Endodermal cell (in vitro differentiated cells): Measurements from ENCODE around the gene TRAIP. TPM values are rescaled to one million over a fixed set of nuclear protein-coding genes. Genes with fewer than 3 reads are reported as not detected.

Experiments
- DNase-seq: peaks from one replicate; pipeline ENCODE4 v3.0.0-alpha.2; 2017
- H3K27ac ChIP-seq: 2 replicates; pipeline ENCODE4 v1.5.1; 2013; ENCODE audit warnings: mild to moderate bottlenecking, low read depth, low read length, moderate library complexity
- H3K27me3 ChIP-seq: 2 replicates; pipeline ENCODE4 v1.6.1; 2013; ENCODE audit warnings: mild to moderate bottlenecking, low read length, moderate library complexity; ENCODE audit not compliant: insufficient read depth, control insufficient read depth, poor library complexity, severe bottlenecking
- H3K36me3 ChIP-seq: 2 replicates; pipeline ENCODE4 v1.7.0; 2013; ENCODE audit warnings: mild to moderate bottlenecking, low read length, moderate library complexity; ENCODE audit not compliant: control insufficient read depth, insufficient read depth
- H3K4me1 ChIP-seq: one replicate; pipeline ENCODE4 v1.7.0; 2013; ENCODE audit warnings: low read length; ENCODE audit not compliant: control insufficient read depth, insufficient read depth
- H3K4me3 ChIP-seq: 2 replicates; pipeline ENCODE4 v1.5.1; 2013; ENCODE audit warnings: mild to moderate bottlenecking, low read length, moderate library complexity
- H3K9ac ChIP-seq: 2 replicates; pipeline ENCODE4 v1.6.1; 2013; ENCODE audit warnings: mild to moderate bottlenecking, low read length, moderate library complexity; ENCODE audit not compliant: poor library complexity, severe bottlenecking; ENCODE audit errors: extremely low read depth
- H3K9me3 ChIP-seq: 2 replicates; pipeline ENCODE4 v1.6.1; 2013; ENCODE audit warnings: mild to moderate bottlenecking, low read length, moderate library complexity; ENCODE audit not compliant: control insufficient read depth
- H3K27ac Mint-ChIP-seq: 2 replicates; pipeline ENCODE4 v1.8.0; 2020; ENCODE audit warnings: mixed read lengths
- H3K27me3 Mint-ChIP-seq: 2 replicates; pipeline ENCODE4 v1.8.0; 2021; ENCODE audit warnings: mild to moderate bottlenecking, mixed read lengths; ENCODE audit not compliant: insufficient read depth
- H3K36me3 Mint-ChIP-seq: 2 replicates; pipeline ENCODE4 v1.8.0; 2020; ENCODE audit warnings: low read depth, mixed read lengths
- H3K4me1 Mint-ChIP-seq: 2 replicates; pipeline ENCODE4 v1.8.0; 2020; ENCODE audit warnings: mixed read lengths
- H3K4me3 Mint-ChIP-seq: 2 replicates; pipeline ENCODE4 v1.8.0; 2020; ENCODE audit warnings: mild to moderate bottlenecking, moderate library complexity, mixed read lengths
- H3K9me3 Mint-ChIP-seq: 2 replicates; pipeline ENCODE4 v1.8.0; 2020; ENCODE audit warnings: mild to moderate bottlenecking, mixed read lengths
- WGBS, 2 experiments: methylation state at CpG; one replicate each; pipeline versions ENCODE4 v1.1.5 to v1.1.7; 2013; ENCODE audit warnings: missing lambda C conversion rate in 2 of 2, mixed read lengths in 1 of 2; ENCODE audit not compliant: insufficient coverage in 1 of 2, insufficient read length in 1 of 2; 5-methylcytosine and 5-hydroxymethylcytosine counted together
- total RNA-seq, 2 donors: library from RNA; stranded (reverse); fragmentation: NEBNext Ultra II Directional in 1 of 2; extraction: Animal tissue kit (Norgen Biotek cat#: 25700) in 1 of 2; gene quantifications; 2 replicates in 1 of 2; 3 replicates in 1 of 2; pipeline ENCODE4 v1.2.1, GENCODE V29; 2021
- TF ChIP-seq, protein P1 (sequence below): fragments of 200-600 bp; sonication (generic); conservative IDR thresholded peaks from 2 replicates; pipeline ENCODE4 v1.5.0; 2021; ENCODE audit warnings: antibody characterized with exemption, mild to moderate bottlenecking

TRAIP gene
- total RNA-seq, 2 donors from 2014 or later = 22.3 to 32.8 TPM

DNA sequence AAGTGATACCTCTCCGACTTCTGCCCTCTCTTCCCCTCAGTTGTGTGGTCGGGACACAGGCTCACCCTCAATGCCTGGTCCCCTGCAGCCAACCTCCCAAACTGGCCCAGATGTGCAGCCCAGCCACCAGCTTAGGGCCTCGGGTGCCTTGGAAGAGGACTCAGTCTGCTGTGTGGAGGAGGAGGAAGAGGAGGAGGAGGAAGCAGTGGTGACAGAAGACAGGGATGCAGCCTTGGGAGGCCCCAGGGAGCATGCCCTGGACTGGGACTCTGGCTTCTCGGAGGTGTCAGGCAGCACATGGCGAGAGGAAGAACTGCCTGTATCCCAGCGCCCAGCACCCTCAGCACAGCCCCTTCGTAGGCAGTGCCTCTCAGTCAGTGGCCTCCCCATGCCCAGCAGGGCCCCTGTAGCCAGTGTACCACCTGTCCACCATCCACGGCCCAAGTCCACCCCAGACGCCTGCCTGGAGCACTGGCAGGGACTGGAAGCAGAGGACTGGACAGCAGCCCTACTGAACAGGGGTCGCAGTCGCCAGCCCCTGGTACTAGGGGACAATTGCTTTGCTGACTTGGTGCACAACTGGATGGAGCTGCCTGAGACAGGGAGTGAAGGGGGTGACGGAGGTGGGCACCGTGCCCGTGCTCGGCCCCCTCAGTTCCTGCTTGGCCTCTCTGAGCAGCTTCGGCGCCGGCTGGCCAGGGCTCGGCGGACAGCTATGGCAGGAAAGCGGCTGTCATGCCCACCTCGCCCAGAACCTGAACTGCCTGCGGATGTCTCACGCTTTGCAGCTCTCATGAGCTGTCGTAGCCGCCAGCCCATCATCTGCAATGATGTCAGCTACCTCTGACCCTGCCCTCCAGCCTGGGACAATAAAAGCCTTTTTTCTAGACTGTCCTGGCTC is 52.0 kb downstream of the TRAIP start:
- H3K4me3 ChIP-seq = no peak overlapping the region
- peaks cover 11% of the 10 kb centered on the region for H3K4me1 Mint-ChIP-seq
- 92 to 93% methylated on average over 22 to 26 of the region's 26 CpGs for WGBS, 2 experiments
- no peak overlapping the region for H3K27ac ChIP-seq
- no peaks in the 10 kb centered on the region for H3K4me1 ChIP-seq
- H3K36me3 ChIP-seq = no peaks in the 10 kb centered on the region
- no peak overlapping the region for H3K9ac ChIP-seq
- H3K9me3 ChIP-seq = no peaks in the 10 kb centered on the region
- TF ChIP-seq, protein P1, sequence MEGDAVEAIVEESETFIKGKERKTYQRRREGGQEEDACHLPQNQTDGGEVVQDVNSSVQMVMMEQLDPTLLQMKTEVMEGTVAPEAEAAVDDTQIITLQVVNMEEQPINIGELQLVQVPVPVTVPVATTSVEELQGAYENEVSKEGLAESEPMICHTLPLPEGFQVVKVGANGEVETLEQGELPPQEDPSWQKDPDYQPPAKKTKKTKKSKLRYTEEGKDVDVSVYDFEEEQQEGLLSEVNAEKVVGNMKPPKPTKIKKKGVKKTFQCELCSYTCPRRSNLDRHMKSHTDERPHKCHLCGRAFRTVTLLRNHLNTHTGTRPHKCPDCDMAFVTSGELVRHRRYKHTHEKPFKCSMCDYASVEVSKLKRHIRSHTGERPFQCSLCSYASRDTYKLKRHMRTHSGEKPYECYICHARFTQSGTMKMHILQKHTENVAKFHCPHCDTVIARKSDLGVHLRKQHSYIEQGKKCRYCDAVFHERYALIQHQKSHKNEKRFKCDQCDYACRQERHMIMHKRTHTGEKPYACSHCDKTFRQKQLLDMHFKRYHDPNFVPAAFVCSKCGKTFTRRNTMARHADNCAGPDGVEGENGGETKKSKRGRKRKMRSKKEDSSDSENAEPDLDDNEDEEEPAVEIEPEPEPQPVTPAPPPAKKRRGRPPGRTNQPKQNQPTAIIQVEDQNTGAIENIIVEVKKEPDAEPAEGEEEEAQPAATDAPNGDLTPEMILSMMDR = no peak
- H3K27ac Mint-ChIP-seq = no peak overlapping the region
- H3K27me3 Mint-ChIP-seq = peaks cover 49% of the 10 kb centered on the region
- peaks cover 50% of the 10 kb centered on the region for H3K27me3 ChIP-seq
- H3K9me3 Mint-ChIP-seq = no peaks in the 10 kb centered on the region
- no peaks in the 10 kb centered on the region for H3K36me3 Mint-ChIP-seq
- DNase-seq = no peak
- no peak overlapping the region for H3K4me3 Mint-ChIP-seq

DNA sequence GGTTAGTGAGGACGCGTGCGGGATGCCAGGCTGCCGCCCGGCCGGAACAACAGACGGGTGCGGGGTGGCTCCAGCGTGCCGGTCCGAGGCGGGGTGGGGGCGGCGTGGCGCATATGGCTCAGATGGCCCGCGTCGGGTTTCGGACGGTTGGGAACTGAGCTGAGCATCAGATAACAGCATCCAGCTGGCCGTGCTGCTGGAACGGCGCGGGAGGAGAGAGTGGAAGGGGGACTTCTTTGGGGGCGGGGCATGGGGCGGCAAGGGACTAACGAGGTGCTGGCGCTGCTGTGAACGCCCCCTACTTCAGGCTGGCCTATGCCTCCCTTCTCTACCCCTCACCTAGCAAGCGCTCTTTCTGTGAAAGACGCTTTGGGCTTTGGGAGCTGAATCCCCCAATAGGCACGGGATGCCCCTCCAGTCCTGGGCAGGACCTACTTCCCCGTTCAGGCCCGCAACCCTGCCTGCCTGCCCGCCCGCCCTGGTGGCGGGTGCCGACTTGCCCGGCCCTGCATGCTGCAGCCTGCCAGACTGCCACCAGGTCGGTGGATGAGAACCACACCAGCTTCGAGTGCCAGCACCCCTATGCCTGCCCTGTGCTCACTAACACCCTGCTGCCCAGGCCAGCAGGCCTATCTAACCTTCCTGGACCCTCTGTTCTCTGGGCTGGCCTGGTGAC is 52.8 kb downstream of the TRAIP start:
- Mint-ChIP-seq H3K27ac (no peak overlapping the region), H3K36me3 (no peaks in the 10 kb centered on the region), H3K9me3 (no peaks in the 10 kb centered on the region), H3K27me3 (peaks cover 57% of the 10 kb centered on the region), H3K4me1 (peaks cover 11% of the 10 kb centered on the region), H3K4me3 (peak overlapping the region; percentile 71)
- no peaks in the 10 kb centered on the region for H3K9me3 ChIP-seq
- H3K9ac ChIP-seq = no peak overlapping the region
- no peaks in the 10 kb centered on the region for H3K36me3 ChIP-seq
- H3K27me3 ChIP-seq = peaks cover 50% of the 10 kb centered on the region
- H3K27ac ChIP-seq = peak overlapping the region; percentile 68
- WGBS, 2 experiments = 20 to 21% methylated on average over 23 to 41 of the region's 41 CpGs
- TF ChIP-seq, protein P1 = peak; percentile 35
- DNase-seq = no peak
- peak overlapping the region; percentile 82 for H3K4me3 ChIP-seq
- H3K4me1 ChIP-seq = no peaks in the 10 kb centered on the region

DNA sequence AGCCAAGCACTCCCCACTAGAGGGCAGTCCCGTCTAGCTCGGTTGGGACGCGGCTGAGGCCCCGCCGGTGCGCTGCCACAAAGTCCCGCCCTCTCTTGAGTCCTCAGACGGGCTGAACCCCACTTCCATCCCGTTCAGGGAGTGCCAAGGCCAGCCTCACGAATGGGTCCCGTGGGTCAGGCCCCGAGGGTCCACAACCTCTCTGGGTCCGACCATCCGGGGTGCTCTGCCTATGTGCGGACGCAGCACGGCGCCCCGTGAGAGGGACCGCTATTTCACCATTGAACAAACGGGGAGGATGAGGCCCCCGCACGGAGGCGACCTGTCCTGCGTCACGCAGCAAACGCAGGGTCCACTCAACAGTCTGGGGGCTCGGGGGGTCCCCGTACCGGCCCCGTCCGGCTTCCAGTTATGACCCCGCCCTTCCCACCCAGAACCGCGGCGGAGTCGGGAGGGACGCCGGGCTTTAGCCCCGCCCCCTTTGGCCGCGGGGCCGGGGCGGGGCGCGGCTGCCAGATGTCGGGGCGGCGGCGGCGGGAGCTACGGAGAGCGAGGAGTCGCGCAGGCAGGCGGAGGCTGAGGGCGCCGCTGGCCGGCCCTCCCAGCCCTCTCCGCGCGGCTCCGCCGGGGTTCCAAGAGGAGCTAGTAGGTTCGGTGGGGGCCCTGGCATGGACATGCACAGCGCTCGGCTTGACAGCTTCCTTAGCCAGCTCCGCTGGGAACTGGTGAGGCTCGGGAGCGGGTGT is 53.5 kb downstream of the TRAIP start, which contains the start of gene INKA1:
Gene INKA1 (plus strand): TSS at position 543 of the 746 bp plus-strand sequence. CDS start 132 bp downstream, at position 675.
- Mint-ChIP-seq H3K27me3 (peaks cover 57% of the 10 kb centered on the region), H3K4me1 (peaks cover 11% of the 10 kb centered on the region), H3K4me3 (peak within 1 kb of the TSS; percentile 71), H3K9me3 (no peaks in the 10 kb centered on the region), H3K27ac (no peak within 1 kb of the TSS), H3K36me3 (no peaks in the 10 kb centered on the region)
- peaks cover 50% of the 10 kb centered on the region for H3K27me3 ChIP-seq
- no peaks in the 10 kb centered on the region for H3K36me3 ChIP-seq
- H3K9me3 ChIP-seq = no peaks in the 10 kb centered on the region
- no peak within 1 kb of the TSS for H3K9ac ChIP-seq
- peak within 1 kb of the TSS; percentile 68 for H3K27ac ChIP-seq
- WGBS, 2 experiments = 0 to 1% methylated on average over 30 to 71 of the region's 71 CpGs
- TF ChIP-seq, protein P1 = peak; percentile 95
- no peaks in the 10 kb centered on the region for H3K4me1 ChIP-seq
- H3K4me3 ChIP-seq = peak within 1 kb of the TSS; percentile 82
- peak; percentile 96 for DNase-seq
